Measurements from ENCODE around the gene MUC5AC.
"Not testable (repeated sequence)": the region's sequence is repeated elsewhere in the genome, so short reads cannot be mapped to it uniquely, and the experiment has no call there.

The MUC5AC gene, protein sequence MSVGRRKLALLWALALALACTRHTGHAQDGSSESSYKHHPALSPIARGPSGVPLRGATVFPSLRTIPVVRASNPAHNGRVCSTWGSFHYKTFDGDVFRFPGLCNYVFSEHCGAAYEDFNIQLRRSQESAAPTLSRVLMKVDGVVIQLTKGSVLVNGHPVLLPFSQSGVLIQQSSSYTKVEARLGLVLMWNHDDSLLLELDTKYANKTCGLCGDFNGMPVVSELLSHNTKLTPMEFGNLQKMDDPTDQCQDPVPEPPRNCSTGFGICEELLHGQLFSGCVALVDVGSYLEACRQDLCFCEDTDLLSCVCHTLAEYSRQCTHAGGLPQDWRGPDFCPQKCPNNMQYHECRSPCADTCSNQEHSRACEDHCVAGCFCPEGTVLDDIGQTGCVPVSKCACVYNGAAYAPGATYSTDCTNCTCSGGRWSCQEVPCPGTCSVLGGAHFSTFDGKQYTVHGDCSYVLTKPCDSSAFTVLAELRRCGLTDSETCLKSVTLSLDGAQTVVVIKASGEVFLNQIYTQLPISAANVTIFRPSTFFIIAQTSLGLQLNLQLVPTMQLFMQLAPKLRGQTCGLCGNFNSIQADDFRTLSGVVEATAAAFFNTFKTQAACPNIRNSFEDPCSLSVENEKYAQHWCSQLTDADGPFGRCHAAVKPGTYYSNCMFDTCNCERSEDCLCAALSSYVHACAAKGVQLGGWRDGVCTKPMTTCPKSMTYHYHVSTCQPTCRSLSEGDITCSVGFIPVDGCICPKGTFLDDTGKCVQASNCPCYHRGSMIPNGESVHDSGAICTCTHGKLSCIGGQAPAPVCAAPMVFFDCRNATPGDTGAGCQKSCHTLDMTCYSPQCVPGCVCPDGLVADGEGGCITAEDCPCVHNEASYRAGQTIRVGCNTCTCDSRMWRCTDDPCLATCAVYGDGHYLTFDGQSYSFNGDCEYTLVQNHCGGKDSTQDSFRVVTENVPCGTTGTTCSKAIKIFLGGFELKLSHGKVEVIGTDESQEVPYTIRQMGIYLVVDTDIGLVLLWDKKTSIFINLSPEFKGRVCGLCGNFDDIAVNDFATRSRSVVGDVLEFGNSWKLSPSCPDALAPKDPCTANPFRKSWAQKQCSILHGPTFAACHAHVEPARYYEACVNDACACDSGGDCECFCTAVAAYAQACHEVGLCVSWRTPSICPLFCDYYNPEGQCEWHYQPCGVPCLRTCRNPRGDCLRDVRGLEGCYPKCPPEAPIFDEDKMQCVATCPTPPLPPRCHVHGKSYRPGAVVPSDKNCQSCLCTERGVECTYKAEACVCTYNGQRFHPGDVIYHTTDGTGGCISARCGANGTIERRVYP (N-terminal part only)

DNA sequence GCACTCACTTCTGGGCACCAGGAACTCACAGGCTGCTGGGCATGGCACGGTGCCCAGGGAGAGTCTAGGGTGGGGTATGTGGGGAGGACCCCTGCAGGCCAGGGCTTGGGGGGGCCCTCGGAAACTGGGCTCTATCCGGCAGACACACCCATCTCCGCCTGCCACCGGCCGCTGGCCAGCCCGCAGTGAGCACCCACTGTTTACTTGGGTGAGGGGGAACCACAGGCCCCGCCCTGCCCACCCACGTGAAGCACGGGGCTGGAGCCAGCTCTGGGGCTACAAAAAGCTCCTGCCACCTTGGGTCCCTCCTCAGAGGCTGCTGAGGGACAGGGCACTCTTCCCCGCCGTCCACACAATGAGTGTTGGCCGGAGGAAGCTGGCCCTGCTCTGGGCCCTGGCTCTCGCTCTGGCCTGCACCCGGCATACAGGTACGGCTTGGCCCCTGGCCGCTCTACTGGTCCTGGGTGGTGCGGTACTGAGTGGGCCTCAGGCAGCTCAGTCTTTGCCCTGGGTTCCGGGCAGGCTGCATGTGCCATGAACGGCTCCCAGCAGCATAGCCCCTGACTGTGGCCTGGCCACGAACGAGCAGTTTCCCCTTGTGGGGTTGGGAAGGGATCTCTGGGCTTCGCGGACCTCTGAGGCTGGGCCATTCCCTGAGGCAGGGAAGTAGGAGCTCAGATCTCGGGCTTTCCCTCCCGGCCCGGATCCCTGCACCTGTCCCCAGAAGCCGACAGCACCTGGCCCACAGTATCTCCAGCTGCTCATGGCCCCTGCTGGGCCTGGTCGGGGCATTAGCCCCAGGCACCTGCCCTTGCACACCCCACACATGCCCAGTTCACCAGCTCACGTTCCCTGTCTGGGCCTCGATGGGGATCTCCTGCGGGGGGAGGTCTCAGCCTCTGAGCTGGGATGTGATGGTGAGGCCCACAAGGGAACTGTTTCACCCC is at the start of gene MUC5AC:
MUC5AC (plus strand) TSS at position 309 of the 947 bp plus-strand sequence; CDS start at position 356, 47 bp downstream.
- DNase-seq (ENCODE audit: low spot score) = peak; percentile 28

DNA sequence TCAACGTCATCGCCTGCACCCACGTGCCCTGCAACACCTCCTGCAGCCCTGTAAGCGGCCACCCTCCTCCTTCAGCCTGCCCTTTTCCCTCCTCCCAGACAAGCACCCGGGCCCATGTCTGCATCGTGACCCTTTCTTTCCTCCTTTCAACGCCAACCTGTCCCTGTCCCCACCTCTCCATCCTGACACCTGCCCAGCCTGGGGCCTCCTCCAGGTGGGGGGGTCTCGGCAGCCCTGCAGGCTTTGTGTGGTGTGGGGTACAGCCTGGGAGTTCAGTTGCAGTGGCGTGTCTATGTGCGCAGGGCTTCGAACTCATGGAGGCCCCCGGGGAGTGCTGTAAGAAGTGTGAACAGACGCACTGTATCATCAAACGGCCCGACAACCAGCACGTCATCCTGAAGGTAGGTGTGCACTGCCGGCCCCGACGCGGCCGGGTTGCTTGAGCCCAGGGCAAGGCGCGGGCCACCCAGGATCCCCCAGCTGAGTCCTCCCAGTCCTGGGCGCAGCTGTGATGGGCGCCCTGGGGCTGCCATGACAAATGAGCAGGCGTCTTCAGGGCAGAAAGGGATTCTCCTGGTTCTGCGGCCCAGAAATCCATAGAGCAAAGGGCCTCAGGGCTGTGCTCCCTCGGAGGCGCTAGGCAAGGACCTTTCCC is 49.4 kb upstream of the MUC5AC start:
- DNase-seq (ENCODE audit: low spot score) = no peak

DNA sequence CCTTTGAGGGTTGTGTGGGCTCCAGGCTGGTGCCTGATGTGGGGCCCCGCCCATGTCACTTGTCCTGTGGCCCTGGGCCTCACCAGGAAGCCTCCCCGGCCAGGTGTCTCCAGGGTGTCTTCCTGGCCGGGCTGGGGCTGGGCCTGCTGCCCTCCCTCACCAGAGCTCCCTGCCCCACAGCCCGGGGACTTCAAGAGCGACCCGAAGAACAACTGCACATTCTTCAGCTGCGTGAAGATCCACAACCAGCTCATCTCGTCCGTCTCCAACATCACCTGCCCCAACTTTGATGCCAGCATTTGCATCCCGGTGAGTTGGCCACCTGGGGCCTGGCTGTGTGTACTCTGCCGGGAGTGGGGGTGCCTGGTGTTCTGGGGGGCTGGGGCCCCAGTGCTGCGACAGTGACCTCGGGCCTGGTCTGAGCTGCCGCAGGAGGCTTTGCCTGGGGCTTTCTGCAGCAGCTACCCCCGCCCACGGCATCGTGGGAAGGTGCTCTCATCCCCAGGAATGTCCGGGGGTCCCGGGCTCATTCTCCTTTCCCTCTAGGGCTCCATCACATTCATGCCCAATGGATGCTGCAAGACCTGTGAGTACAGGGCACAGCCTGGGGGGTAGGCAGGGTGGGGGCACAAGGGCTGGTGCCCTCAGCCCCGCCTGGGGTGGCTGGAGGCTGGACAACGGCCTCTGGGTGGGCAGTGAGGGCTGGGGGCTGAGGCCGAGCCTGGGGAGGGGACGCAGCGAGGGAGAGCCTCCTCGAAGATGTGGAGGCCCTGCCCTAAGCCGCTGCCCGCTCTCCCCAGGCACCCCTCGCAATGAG is 48.4 kb upstream of the MUC5AC start:
- DNase-seq (ENCODE audit: low spot score) = no peak

DNA sequence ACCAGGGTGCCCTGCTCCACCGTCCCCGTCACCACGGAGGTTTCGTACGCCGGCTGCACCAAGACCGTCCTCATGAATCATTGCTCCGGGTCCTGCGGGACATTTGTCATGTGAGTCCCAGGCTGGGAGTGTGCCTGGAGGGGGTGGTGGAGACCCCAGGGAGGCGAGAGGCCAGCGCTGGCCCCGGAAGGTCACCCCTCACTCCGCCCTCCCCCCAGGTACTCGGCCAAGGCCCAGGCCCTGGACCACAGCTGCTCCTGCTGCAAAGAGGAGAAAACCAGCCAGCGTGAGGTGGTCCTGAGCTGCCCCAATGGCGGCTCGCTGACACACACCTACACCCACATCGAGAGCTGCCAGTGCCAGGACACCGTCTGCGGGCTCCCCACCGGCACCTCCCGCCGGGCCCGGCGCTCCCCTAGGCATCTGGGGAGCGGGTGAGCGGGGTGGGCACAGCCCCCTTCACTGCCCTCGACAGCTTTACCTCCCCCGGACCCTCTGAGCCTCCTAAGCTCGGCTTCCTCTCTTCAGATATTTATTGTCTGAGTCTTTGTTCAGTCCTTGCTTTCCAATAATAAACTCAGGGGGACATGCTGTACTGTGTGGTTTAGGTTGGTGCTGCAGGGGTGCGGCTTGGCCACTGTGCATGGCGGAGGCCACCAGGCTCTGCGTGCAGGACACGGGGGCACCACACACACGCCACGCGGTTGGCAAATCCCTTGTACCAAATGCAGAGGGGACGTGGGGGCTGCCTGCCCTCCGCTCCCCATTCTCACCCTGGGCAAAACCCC is 47.6 kb upstream of the MUC5AC start:
- DNase-seq (ENCODE audit: low spot score) = no peak

DNA sequence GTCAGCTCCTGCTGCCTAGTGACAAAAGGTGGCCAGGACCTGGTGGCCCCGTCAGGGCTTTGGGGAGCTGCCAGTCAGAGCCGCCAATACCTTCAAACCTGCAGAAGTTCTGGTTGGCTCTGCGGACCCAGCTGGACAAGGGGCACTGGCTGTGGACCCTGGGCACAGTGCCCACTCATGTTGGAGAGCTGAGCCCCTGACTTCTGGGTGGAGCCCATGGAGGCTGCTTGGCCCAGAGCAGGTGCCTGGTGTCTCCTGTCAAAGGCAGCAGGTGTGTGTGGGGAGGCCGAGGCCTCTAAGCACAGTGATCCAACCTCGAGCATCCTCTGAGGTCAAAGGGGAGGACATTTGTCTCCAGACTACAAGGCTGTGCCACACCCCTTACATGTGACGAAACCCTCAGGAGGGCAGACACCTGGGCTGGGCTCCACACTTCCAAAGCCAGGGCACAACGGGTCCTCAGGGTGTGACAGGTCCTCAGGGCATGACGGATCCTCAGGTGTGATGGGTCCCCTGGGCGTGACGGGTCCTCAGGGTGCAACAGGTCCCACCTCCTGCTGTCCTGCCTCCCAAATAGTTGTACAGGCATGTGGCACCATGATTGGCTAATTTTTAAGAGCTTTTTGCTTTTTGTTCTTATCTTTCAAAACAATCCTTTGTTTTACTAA is 46.1 kb upstream of the MUC5AC start:
- DNase-seq (ENCODE audit: low spot score) = no peak

DNA sequence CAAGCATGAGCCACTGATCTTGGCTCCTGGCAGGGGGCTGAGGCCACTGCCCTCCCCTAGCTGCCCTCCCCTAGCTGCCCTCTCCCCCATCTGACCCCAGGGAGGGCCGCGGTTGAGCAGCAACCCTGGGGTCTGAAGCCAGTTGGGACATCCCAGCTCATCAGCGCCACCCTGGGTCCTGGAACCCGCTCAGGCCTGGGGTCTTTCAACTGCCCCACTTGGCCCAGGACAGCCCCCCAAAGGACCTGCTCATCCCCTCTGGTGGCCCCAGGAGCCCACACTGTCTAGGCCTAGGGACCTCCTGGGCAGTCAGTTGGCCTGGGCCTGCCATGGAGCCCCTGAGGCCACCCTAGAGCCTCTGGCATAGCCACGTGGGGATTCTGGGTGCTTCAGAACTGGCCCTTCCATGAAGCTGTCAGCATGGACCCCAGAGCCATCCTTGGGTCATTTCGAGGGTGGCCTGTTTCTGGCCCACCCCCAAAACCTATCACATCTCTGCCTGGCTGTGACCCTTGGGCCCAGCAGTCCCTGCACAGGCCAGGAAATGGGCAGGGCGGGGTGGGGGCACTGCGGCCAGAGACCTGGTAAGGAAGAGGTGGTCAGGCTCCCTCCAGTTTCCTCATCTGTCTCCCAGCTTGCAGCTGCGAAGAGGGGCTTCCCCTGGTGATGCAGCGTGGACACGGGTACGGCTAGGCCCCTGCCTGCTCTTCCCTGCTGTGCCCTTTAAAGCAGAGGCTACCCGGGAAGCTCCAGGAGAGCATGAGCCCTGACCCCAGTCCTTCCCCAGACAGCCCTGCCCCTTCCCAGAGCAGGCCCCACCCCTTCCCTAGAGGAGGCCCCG is 45.2 kb upstream of the MUC5AC start:
- no peak for DNase-seq (ENCODE audit: low spot score)

DNA sequence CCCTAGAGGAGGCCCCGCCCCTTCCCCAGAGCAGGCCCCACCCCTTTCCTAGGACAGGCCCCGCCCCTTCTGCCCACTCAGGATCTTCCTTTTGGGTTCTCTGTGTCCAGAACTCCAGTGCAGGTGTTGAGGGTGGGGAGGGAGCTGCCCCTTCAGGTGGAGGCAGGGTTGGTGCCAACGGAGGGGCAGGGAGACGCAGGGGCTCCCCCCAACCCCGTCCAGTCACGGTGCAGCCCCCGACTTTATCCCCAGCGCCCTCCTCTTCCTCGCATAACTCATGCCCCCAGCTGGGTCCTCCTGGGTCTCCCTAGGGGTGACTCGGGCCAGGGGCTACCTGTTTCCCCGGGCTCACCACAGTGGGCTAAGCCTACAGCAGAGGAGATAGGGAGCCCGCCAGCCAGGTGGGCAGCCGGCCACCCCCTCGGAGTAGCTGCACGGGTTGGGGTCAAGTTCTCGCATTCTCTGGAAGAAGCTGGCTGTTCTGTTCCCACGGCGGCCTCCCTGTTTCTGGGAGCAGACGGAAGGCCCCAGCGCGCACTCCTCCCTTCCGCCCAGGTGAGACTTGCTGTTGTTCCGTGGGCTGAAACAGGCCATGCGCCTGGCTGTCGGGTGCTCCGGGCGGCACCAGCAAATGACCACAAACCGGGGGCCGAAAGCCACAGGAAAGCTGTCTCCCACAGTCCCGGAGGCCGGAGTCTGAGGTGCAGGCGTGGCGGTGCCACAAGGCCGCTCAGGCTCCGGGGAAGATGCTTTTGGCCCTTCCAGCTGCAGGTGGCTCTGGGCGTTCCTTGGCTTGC is 44.1 kb upstream of the MUC5AC start:
- no peak for DNase-seq (ENCODE audit: low spot score)

DNA sequence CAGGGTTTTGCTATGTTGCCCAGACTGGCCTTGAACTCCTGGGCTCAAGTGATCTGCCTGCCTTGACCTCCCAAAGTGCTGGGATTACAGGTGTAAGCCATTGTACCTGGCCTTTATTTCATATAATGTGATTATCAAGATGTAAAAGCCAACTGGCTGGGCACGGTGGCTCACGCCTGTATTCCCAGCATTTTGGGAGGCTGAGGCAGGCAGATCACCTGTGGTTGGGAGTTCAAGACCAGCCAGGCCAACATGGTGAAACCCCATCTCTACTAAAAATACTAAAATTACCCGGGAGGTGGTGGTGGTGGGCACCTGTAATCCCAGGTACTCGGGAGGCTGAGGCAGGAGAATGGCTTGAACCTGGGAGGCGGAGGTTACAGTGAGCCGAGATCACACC is 42.5 kb upstream of the MUC5AC start:
- DNase-seq (ENCODE audit: low spot score) = not testable (repeated sequence)

DNA sequence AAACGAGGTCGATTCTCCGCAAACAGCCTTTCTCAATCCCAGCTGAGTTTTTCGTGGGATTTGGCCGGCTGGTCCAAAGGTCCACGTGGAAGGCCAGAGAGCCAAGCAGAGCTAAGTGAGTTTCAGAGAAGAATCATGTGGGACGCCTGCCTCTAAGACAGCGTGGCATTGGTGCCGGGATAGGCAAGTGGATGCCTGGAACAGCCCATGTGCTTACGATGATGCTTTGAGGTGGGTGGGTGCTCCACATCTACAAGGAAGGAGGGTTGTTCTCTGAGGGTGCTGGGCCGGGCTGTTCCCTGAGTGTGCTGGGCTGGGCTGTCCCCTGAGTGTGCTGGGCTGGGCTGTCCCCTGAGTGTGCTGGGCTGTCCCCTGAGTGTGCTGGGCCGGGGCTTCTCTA is 41.6 kb upstream of the MUC5AC start:
- DNase-seq (ENCODE audit: low spot score) = no peak

DNA sequence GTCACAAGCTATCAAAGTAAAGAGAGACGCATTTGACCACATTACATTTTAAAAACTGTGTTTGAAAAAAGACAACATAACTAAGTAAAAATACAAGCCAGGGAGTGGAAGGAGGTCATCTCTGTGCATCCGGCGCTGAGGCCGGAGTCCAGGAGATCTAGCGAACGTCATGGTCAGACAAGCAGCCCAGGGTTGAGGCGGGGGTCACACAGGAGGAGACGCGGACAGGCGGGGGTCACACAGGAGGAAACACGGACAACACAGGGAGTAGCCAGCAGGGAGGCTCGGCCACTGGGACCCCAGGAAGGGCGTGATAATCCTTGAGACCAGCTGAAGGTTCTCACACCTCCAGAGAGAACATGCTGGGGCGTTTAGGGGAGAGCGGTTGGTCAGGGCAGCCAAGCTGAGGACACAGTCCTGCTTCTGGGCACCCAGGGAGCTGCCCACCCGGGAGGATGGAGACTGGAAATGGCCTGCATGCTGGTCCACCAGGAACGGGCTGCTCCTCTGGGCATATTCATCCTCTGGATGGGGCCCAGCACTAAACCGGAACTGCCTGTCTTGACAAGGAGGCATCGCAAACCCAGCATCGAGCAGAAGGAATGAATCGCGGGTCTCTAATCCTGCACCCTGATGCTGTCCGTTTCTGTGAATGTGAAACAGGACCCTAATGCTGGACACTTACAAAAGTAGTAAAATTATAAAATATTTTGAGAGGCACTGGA is 40.9 kb upstream of the MUC5AC start:
- DNase-seq (ENCODE audit: low spot score) = no peak

DNA sequence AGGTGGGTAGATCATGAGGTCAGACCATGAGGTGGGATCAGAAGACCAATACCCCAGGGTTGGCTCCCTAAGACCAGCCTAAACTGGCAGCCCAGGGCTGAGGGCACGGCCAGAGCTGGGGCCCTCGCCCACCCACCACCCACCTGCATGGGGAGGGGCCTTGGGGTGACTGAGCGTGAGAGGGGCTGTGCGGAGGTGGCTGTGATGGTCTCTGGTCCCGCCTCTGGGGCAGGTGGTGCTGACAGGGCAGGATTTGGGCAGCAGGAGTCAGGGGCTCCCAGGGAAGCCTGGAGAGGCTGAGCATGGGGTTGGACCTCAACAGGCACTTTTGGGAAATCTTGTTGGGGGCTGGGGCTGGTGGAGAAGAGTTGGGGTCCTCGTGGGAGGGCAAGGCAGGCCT is 39.8 kb upstream of the MUC5AC start:
- no peak for DNase-seq (ENCODE audit: low spot score)

DNA sequence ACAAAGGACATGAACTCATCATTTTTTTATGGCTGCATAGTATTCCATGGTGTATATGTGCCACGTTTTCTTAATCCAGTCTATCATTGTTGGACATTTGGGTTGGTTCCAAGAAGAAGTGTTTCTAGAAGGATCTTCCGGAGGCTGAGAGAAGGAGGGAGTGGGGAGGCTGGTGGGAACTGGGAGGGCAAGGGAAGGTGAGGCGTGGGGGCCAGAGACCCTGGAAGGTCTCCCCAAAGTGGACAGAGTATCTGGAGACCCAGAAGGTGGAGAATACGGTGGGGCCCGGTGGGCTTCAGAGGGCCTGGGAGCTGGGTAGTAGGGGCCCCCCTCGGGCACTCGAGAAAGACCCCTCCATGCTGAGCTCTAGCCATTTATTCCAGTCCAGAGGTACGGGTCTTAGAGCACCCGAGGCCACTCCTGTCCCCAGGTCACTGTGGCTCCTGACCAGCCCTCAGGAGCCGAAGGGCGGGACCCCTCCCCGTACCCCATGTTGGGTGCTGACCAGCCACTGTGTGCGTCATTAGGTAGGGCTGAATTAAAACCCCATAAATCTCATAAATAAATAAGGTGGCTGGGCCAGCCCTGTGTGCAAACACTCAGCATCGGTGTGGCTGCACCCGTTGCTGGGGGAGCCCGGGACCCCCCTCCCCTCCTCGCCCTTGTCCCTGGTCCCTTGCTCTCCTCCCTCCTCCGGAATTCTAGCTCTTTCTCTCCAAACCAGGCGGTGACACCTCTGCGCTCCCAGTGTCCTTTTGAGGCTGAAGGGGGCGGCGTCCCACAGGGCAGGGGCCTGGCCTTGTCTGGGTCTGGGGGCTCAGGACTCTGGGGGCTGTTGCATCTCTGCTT is 38.8 kb upstream of the MUC5AC start:
- no peak for DNase-seq (ENCODE audit: low spot score)

DNA sequence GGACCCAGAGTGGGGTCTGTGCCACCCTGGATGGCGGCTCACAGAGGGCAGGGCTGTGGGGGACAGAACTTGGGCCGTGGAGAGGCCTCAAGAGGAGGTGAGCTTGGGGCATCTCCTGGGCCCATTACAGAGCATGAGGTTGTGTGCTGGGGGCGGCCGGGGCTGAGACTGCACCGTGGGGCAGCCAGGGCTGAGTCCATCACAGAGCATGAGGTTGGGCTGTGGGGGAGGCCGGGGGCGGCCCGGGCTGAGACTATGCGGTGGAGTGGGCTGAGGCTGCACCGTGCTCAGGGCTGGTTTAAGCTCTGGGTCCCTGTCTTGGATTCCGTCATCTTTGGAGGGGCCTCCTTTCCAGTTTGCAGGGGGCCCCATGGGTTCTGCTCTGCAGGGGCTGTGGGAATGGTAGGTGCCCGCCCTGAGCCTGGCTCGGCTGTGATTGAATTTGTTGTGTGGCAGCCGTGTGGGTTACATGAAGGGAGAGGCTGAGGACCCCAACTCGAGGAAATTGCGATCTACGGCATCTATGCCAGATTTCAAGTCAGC is 38.1 kb upstream of the MUC5AC start:
- no peak for DNase-seq (ENCODE audit: low spot score)

DNA sequence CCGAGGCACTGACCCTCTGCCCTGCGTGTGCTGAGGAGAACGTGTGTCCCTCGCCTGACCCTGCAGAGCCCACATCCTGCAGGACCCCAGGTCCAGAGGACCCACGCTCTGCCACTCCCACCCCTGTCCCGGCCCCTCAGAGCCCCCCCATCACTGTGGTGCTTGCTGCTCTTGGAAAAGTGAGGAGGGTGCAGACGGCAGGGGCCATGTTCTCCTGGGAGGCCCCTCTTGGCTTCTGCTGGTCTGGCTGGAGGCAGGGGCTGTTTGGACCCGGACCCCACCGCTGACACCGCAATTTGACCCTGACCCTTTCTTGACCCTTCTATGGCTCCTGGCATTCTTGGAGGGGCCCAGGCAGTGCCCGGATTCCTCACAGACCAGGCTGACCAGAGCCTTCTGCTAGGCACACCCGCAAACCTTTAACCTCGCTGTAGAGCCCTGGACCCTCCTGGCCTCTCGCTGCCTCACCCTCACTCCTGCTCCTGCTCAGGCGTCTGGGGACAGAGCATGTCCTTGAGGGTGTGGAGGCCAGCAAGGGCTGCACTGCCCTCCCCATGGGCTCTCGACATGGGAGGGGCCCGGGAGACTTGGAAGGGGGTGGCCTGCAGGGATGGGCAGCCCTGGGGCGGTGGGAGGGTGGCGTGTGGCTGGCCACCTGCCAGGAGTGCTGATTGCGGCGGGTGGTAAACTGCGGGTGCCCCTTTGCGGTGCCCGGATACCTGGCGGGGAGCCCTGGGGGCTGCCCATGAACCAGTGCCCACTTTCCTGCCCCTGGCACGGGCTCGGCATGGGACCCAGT is 37.0 kb upstream of the MUC5AC start:
- no peak for DNase-seq (ENCODE audit: low spot score)
